K562 (cell line): ENCODE measurements around the gene TMEM167A. TPM values are rescaled to one million over a fixed set of nuclear protein-coding genes. Genes with fewer than 3 reads are reported as not detected.

Source experiments
- ATAC-seq: fragments of 200-7000 bp; cut with Tn5 transposase; 3 replicates; pipeline ENCODE4 v1.9.1; 2020; ENCODE audit warnings: moderate library complexity
- BruUV-seq: library from RNA; stranded (reverse); fragments of 400-500 nt; replicated peaks from 2 replicates; lab custom pipeline; 2021; lab: Mats Ljungman, UMichigan
- CTCF ChIA-PET: fragments of 300-600 bp; formaldehyde crosslinking; extraction: SDS; loops from one replicate; lab custom pipeline; 2021; ENCODE audit warnings: low intra/inter-chr PET ratio; lab: Yijun Ruan, JAX
- POLR2A ChIA-PET: fragments of 300-600, 350-650 bp; sonication (Branson Sonifier 250); formaldehyde crosslinking; extraction: SDS; loops from one replicate; lab custom pipeline; 2021; ENCODE audit warnings: antibody characterized with exemption, inconsistent platforms; lab: Yijun Ruan, JAX
- DNase-seq, 4 experiments: peaks; one replicate each; pipeline versions ENCODE4 v3.0.0 to v3.0.0-alpha.2; 2011 to 2018; ENCODE audit warnings: low spot score in 3 of 4, mixed read lengths in 3 of 4; ENCODE audit errors: extremely low read depth in 1 of 4
- FAIRE-seq: peaks from 2 replicates; lab custom pipeline; 2011; peaks lifted over from hg19 to GRCh38; lab: Jason Lieb, UNC
- H2AFZ ChIP-seq: 2 replicates; pipeline ENCODE4 v1.6.0; 2011; ENCODE audit warnings: low read depth, low read length, control low read depth, inconsistent platforms
- H3K27ac ChIP-seq: fragments of 200-600 bp; 3 replicates; pipeline ENCODE4 v1.8.0; 2011; ENCODE audit warnings: low read depth, mild to moderate bottlenecking, control low read depth, inconsistent platforms, low read length, moderate library complexity, mixed read lengths; ENCODE audit errors: extremely low read depth
- H3K27me3 ChIP-seq, 2 experiments: fragments of 300-600 bp in 1 of 2; 2 replicates in 1 of 2; 3 replicates in 1 of 2; pipeline versions ENCODE4 v1.6.0 to v1.8.0; 2011; ENCODE audit warnings: inconsistent platforms in 2 of 2, low read length in 2 of 2, mild to moderate bottlenecking in 1 of 2, mixed read lengths in 1 of 2, moderate library complexity in 1 of 2; ENCODE audit not compliant: control insufficient read depth in 2 of 2, insufficient read depth in 2 of 2
- H3K36me3 ChIP-seq: fragments of 300-600 bp; 3 replicates; pipeline ENCODE4 v1.8.0; 2011; ENCODE audit warnings: mild to moderate bottlenecking, low read length, inconsistent platforms; ENCODE audit not compliant: control insufficient read depth, insufficient read depth
- H3K4me1 ChIP-seq, 2 experiments: fragments of 200-600 bp in 1 of 2; replicated peaks in 1 of 2; 2 replicates in 1 of 2; 3 replicates in 1 of 2; pipeline versions ENCODE4 v1.5.1 to v1.8.0; 2011; ENCODE audit warnings: inconsistent platforms in 2 of 2, low read length in 2 of 2, mild to moderate bottlenecking in 1 of 2, mixed read lengths in 1 of 2, moderate library complexity in 1 of 2; ENCODE audit not compliant: control insufficient read depth in 2 of 2, insufficient read depth in 2 of 2
- H3K4me2 ChIP-seq: 2 replicates; pipeline ENCODE4 v1.6.1; 2011; ENCODE audit warnings: low read length, control low read depth, inconsistent platforms, mixed read lengths; ENCODE audit not compliant: insufficient read depth
- H3K4me3 ChIP-seq: fragments of 200-600 bp; sonication (generic), shearing (Covaris generic); 2 replicates; pipeline ENCODE4 v1.5.1; 2016; ENCODE audit warnings: control low read depth, inconsistent platforms
- H3K79me2 ChIP-seq: fragments of 200-600 bp; 3 replicates; pipeline ENCODE4 v1.8.0; 2011; ENCODE audit warnings: low read length, inconsistent platforms; ENCODE audit not compliant: control insufficient read depth, insufficient read depth
- H3K9ac ChIP-seq, 2 experiments: 2 replicates each; pipeline versions ENCODE4 v1.6.0 to v1.6.1; 2011; ENCODE audit warnings: low read depth in 2 of 2, low read length in 2 of 2, control low read depth in 1 of 2, inconsistent platforms in 1 of 2, mild to moderate bottlenecking in 1 of 2, mixed read lengths in 1 of 2; ENCODE audit not compliant: insufficient read depth in 1 of 2
- H3K9me1 ChIP-seq: one replicate; pipeline ENCODE4 v1.6.0; 2011; ENCODE audit warnings: inconsistent platforms, mild to moderate bottlenecking, low read length, moderate library complexity; ENCODE audit not compliant: control insufficient read depth, insufficient read depth
- H3K9me3 ChIP-seq: replicated peaks from 2 replicates; pipeline ENCODE4 v1.5.1; 2011; ENCODE audit warnings: low read depth, low read length, inconsistent platforms; ENCODE audit not compliant: control insufficient read depth, insufficient read depth
- H4K20me1 ChIP-seq: replicated peaks from 2 replicates; pipeline ENCODE4 v1.6.1; 2011; ENCODE audit warnings: low read length, inconsistent platforms, mixed read lengths; ENCODE audit not compliant: control insufficient read depth, insufficient read depth
- BCL6 ChIP-seq: fragments of 250-450 bp; sonication (Bioruptor Pico); IDR thresholded peaks from 2 replicates; pipeline ENCODE4 v1.4.0; 2020
- ETV1 ChIP-seq: fragments of 450-650 bp; conservative IDR thresholded peaks from 2 replicates; pipeline ENCODE4 v1.6.1; 2016; ENCODE audit warnings: missing genetic modification characterization, control low read depth, low read depth, missing compliant biosample characterization
- GABPB1 ChIP-seq: sonication (generic); formaldehyde crosslinking; IDR thresholded peaks from 2 replicates; pipeline ENCODE4 v1.8.0; 2022; ENCODE audit warnings: mild to moderate bottlenecking, missing genetic modification reagents
- HDAC8 ChIP-seq: fragments of 450-650 bp; IDR thresholded peaks from 2 replicates; pipeline ENCODE4 v1.6.1; 2016; ENCODE audit warnings: mild to moderate bottlenecking, missing genetic modification characterization, moderate library complexity, missing compliant biosample characterization
- PML ChIP-seq: IDR thresholded peaks from 2 replicates; pipeline ENCODE4 v1.6.1; 2012; ENCODE audit warnings: low read length, inconsistent platforms
- POLR2H ChIP-seq: IDR thresholded peaks from 2 replicates; pipeline ENCODE4 v1.6.1; 2016; ENCODE audit warnings: missing genetic modification characterization, low read depth, mild to moderate bottlenecking, control low read depth, missing compliant biosample characterization, moderate library complexity
- ZNF444 ChIP-seq: fragments of 250-450 bp; sonication (Bioruptor Pico); IDR thresholded peaks from 2 replicates; pipeline ENCODE4 v1.4.0; 2020; ENCODE audit warnings: mild to moderate bottlenecking, moderate library complexity
- ZNF707 ChIP-seq: fragments of 250-450 bp; sonication (Bioruptor Pico); conservative IDR thresholded peaks from 2 replicates; pipeline ENCODE4 v1.8.0; 2022; ENCODE audit warnings: inconsistent platforms, mild to moderate bottlenecking, moderate library complexity
- WGBS: fragments of 100-300 bp; shearing (Covaris generic); methylation state at CpG from one replicate; pipeline ENCODE4 v1.1.6; 2016; ENCODE audit warnings: low coverage, mixed read lengths; ENCODE audit not compliant: insufficient coverage; ENCODE audit errors: missing lambda C conversion rate; 5-methylcytosine and 5-hydroxymethylcytosine counted together
- in situ Hi-C: fragments of 300-500 bp; cut with MboI; formaldehyde crosslinking; loops from 4 replicates; pipeline ENCODE4 v1.15.0; 2018; ENCODE audit warnings: inconsistent platforms, mixed read lengths
- intact Hi-C: fragments of 100-400 bp; cut with micrococcal nuclease; formaldehyde crosslinking; loops from 2 replicates; pipeline ENCODE4 v1.14.2; 2022
- polyA plus RNA-seq, 8 experiments: library from polyadenylated mRNA; depleted of rRNA in 4 of 8; stranded (reverse) in 5 of 8; unstranded in 3 of 8; fragments of >200 nt; fragmentation: Nextera tagmentation in 2 of 8; fragmentation: Illumina TruSeq in 1 of 8; extraction: Ambion mirVana in 2 of 8; extraction: Trizol in 1 of 8; gene quantifications; 2 replicates each; pipeline versions ENCODE4 v1.2.1 to v1.2.3, GENCODE V29; 2011 to 2014; ENCODE audit warnings: inconsistent platforms in 1 of 8, missing spikeins in 1 of 8
- total RNA-seq, 7 experiments: library from RNA; depleted of rRNA in 6 of 7; stranded (reverse); fragments of >200 nt in 6 of 7; fragmentation: Illumina TruSeq in 2 of 7; extraction: Trizol in 2 of 7; gene quantifications; 2 replicates each; pipeline versions ENCODE4 v1.2.1 to v1.2.3, GENCODE V29; 2011 to 2021; ENCODE audit warnings: low replicate concordance in 1 of 7
- TF ChIP-seq, protein P1 (sequence below): sonication (generic); formaldehyde crosslinking; IDR thresholded peaks from 2 replicates; pipeline ENCODE4 v1.8.0; 2022; ENCODE audit warnings: mild to moderate bottlenecking, low read depth, missing genetic modification reagents
- TF ChIP-seq, protein P2 (sequence below): fragments of 200-600 bp; sonication (generic); IDR thresholded peaks from one replicate; pipeline ENCODE4 v1.6.1; 2012; ENCODE audit warnings: mild to moderate bottlenecking, low read depth, low read length, inconsistent platforms

TMEM167A gene
- total and polyA plus RNA-seq, 9 of the 15 experiments (the other 6 are each of a cell fraction or from before 2014, with no cell fraction given), result 35.3 to 458 (median 110) TPM

DNA sequence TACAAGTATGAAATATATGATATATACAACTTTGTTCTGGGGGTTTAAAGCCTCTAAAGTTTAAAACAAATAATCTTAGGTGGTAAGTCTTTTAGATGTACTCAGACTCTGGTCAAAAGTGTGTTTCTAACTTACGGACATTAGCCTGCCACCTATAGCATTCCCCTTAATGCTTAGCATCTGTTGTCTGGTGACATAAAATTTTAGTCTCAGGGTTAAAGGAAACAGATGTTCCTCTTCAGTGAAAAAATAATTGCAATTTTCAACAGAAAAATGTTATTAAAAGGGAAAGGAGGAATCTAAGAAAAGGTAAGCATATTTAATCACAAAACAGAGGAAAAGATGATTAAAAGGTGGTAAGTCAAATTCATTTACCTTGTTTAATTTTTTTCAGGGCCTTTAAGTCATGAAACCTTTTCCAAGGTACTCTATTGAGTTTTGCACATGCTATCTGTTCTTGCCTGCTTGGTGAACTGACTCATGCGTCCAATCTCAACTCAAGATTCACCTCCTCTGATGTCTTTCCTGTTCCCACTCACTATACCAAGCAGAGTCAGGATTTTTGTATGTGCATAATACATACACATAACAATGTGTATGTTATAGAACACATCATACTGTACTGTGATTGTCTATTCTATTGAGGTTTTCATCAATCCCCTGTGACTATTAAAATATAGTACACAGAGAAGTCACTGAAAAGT, 7.9 kb downstream of the TMEM167A start:
- peak in 1 of 4 experiments; percentile 20 for DNase-seq
- peak; percentile 68 for ATAC-seq
- Histone ChIP-seq H3K9me3 (no peaks in the 10 kb centered on the region), H3K27ac (no peak overlapping the region), H3K27me3 (no peaks in the 10 kb centered on the region), H2AFZ (no peak overlapping the region), H3K36me3 (peaks cover 55% of the 10 kb centered on the region), H3K4me2 (no peak overlapping the region), H3K9me1 (no peaks in the 10 kb centered on the region), H3K4me3 (no peak overlapping the region), H3K9ac (no peak overlapping the region), H4K20me1 (peaks cover 4% of the 10 kb centered on the region; the same call in 1 of the 2 replicates), H3K79me2 (peaks cover 100% of the 10 kb centered on the region), H3K4me1 (peaks cover 0 to 4% of the 10 kb centered on the region in 2 experiments; a peak in 1 of 5 replicates)
- FAIRE-seq, result no peak
- intact Hi-C loops (no loop called here), in situ Hi-C loops (no loop called here)
- BruUV-seq, result no TSS peak
- ChIA-PET CTCF (no interaction called here), POLR2A (no interaction called here)
- 88% methylated on average over 2 of the region's 2 CpGs for WGBS
- no peak for TF ChIP-seq BCL6 (CRISPR knock-in tag)
- no peak for TF ChIP-seq ZNF444
- no peak for TF ChIP-seq ZNF707 (CRISPR knock-in tag)
- TF ChIP-seq GABPB1 (CRISPR knock-in tag), result no peak
- no peak for TF ChIP-seq PML
- no peak for TF ChIP-seq HDAC8 (tag)
- no peak for TF ChIP-seq ETV1
- TF ChIP-seq POLR2H (tag), result no peak
- TF ChIP-seq, protein P1, sequence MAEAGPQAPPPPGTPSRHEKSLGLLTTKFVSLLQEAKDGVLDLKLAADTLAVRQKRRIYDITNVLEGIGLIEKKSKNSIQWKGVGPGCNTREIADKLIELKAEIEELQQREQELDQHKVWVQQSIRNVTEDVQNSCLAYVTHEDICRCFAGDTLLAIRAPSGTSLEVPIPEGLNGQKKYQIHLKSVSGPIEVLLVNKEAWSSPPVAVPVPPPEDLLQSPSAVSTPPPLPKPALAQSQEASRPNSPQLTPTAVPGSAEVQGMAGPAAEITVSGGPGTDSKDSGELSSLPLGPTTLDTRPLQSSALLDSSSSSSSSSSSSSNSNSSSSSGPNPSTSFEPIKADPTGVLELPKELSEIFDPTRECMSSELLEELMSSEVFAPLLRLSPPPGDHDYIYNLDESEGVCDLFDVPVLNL, result no peak
- TF ChIP-seq, protein P2, sequence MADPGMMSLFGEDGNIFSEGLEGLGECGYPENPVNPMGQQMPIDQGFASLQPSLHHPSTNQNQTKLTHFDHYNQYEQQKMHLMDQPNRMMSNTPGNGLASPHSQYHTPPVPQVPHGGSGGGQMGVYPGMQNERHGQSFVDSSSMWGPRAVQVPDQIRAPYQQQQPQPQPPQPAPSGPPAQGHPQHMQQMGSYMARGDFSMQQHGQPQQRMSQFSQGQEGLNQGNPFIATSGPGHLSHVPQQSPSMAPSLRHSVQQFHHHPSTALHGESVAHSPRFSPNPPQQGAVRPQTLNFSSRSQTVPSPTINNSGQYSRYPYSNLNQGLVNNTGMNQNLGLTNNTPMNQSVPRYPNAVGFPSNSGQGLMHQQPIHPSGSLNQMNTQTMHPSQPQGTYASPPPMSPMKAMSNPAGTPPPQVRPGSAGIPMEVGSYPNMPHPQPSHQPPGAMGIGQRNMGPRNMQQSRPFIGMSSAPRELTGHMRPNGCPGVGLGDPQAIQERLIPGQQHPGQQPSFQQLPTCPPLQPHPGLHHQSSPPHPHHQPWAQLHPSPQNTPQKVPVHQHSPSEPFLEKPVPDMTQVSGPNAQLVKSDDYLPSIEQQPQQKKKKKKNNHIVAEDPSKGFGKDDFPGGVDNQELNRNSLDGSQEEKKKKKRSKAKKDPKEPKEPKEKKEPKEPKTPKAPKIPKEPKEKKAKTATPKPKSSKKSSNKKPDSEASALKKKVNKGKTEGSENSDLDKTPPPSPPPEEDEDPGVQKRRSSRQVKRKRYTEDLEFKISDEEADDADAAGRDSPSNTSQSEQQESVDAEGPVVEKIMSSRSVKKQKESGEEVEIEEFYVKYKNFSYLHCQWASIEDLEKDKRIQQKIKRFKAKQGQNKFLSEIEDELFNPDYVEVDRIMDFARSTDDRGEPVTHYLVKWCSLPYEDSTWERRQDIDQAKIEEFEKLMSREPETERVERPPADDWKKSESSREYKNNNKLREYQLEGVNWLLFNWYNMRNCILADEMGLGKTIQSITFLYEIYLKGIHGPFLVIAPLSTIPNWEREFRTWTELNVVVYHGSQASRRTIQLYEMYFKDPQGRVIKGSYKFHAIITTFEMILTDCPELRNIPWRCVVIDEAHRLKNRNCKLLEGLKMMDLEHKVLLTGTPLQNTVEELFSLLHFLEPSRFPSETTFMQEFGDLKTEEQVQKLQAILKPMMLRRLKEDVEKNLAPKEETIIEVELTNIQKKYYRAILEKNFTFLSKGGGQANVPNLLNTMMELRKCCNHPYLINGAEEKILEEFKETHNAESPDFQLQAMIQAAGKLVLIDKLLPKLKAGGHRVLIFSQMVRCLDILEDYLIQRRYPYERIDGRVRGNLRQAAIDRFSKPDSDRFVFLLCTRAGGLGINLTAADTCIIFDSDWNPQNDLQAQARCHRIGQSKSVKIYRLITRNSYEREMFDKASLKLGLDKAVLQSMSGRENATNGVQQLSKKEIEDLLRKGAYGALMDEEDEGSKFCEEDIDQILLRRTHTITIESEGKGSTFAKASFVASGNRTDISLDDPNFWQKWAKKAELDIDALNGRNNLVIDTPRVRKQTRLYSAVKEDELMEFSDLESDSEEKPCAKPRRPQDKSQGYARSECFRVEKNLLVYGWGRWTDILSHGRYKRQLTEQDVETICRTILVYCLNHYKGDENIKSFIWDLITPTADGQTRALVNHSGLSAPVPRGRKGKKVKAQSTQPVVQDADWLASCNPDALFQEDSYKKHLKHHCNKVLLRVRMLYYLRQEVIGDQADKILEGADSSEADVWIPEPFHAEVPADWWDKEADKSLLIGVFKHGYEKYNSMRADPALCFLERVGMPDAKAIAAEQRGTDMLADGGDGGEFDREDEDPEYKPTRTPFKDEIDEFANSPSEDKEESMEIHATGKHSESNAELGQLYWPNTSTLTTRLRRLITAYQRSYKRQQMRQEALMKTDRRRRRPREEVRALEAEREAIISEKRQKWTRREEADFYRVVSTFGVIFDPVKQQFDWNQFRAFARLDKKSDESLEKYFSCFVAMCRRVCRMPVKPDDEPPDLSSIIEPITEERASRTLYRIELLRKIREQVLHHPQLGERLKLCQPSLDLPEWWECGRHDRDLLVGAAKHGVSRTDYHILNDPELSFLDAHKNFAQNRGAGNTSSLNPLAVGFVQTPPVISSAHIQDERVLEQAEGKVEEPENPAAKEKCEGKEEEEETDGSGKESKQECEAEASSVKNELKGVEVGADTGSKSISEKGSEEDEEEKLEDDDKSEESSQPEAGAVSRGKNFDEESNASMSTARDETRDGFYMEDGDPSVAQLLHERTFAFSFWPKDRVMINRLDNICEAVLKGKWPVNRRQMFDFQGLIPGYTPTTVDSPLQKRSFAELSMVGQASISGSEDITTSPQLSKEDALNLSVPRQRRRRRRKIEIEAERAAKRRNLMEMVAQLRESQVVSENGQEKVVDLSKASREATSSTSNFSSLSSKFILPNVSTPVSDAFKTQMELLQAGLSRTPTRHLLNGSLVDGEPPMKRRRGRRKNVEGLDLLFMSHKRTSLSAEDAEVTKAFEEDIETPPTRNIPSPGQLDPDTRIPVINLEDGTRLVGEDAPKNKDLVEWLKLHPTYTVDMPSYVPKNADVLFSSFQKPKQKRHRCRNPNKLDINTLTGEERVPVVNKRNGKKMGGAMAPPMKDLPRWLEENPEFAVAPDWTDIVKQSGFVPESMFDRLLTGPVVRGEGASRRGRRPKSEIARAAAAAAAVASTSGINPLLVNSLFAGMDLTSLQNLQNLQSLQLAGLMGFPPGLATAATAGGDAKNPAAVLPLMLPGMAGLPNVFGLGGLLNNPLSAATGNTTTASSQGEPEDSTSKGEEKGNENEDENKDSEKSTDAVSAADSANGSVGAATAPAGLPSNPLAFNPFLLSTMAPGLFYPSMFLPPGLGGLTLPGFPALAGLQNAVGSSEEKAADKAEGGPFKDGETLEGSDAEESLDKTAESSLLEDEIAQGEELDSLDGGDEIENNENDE, result no peak
